Gastrocnemius medialis (tissue), 4 donors: ENCODE measurements around the gene NCOR1. TPM values are rescaled to one million over a fixed set of nuclear protein-coding genes. Genes with fewer than 3 reads are reported as not detected.

Experiments
- ATAC-seq, 2 donors: fragments of 150-250 bp; one replicate each; pipeline ENCODE4 v1.9.1; 2016
- DNase-seq, 2 donors: peaks; one replicate each; pipeline ENCODE4 v3.0.0-alpha.2; 2019
- H3K27ac ChIP-seq, 4 donors: fragments of 200-600 bp; sonication (generic); 1 replicate in 1 of 4; 2 replicates in 3 of 4; pipeline ENCODE4 v1.5.1; 2016 to 2018; ENCODE audit warnings: mild to moderate bottlenecking in 2 of 4, moderate library complexity in 1 of 4
- H3K27me3 ChIP-seq, 3 donors: fragments of 200-600 bp; sonication (generic) in 2 of 3; 1 replicate in 1 of 3; 2 replicates in 2 of 3; pipeline versions ENCODE4 v1.5.1 to v1.6.0; 2016 to 2019; ENCODE audit warnings: mild to moderate bottlenecking in 1 of 3, moderate library complexity in 1 of 3
- H3K36me3 ChIP-seq, 2 donors: fragments of 200-600 bp; sonication (generic) in 1 of 2; one replicate each; pipeline ENCODE4 v1.5.1; 2017 to 2018
- H3K4me1 ChIP-seq, 2 donors: fragments of 200-600 bp; sonication (generic) in 1 of 2; one replicate each; pipeline ENCODE4 v1.5.1; 2016 to 2017; ENCODE audit warnings: mild to moderate bottlenecking in 2 of 2
- H3K4me3 ChIP-seq, 4 donors: fragments of 200-600 bp; sonication (generic) in 3 of 4; 1 replicate in 1 of 4; 2 replicates in 3 of 4; pipeline ENCODE4 v1.5.1; 2016 to 2019; ENCODE audit warnings: mild to moderate bottlenecking in 2 of 4
- H3K9me3 ChIP-seq, 3 donors: fragments of 200-600 bp; sonication (generic) in 2 of 3; 1 replicate in 1 of 3; 2 replicates in 2 of 3; pipeline ENCODE4 v1.5.1; 2016 to 2019
- POLR2A ChIP-seq, 2 donors: fragments of 450-650 bp; IDR thresholded peaks; one replicate each; pipeline ENCODE4 v1.6.1; 2017; ENCODE audit warnings: antibody characterized with exemption in 2 of 2, mild to moderate bottlenecking in 2 of 2, moderate library complexity in 2 of 2
- in situ Hi-C, 4 donors: fragments of 200-750 bp; cut with MboI; loops; one replicate each; pipeline versions ENCODE4 v1.15.0 to v1.8.0; 2017; ENCODE audit warnings: low sequenced_read_pairs in 4 of 4
- intact Hi-C: fragments of 100-400 bp; cut with DNase I; formaldehyde crosslinking; loops from one replicate; pipeline ENCODE4 v1.15.1; 2023; ENCODE audit warnings: low total_unique reads
- total RNA-seq, 4 donors: library from RNA; depleted of rRNA; stranded (reverse); fragments of >200 nt; gene quantifications; one replicate each; pipeline versions ENCODE4 v1.1.0 to v1.2.3, GENCODE V29; 2016
- TF ChIP-seq, protein P1 (sequence below), 5 experiments: fragments of 450-650 bp in 3 of 5; fragments of 200-600 bp in 2 of 5; sonication (generic) in 2 of 5; IDR thresholded peaks in 4 of 5; conservative IDR thresholded peaks in 1 of 5; 1 replicate in 4 of 5; 2 replicates in 1 of 5; pipeline ENCODE4 v1.5.1; 2016 to 2019; ENCODE audit warnings: antibody characterized with exemption in 5 of 5, mild to moderate bottlenecking in 3 of 5, moderate library complexity in 3 of 5

Gene NCOR1
- total RNA-seq, 4 donors from 2014 or later: 122 to 152 (median 132) TPM

DNA sequence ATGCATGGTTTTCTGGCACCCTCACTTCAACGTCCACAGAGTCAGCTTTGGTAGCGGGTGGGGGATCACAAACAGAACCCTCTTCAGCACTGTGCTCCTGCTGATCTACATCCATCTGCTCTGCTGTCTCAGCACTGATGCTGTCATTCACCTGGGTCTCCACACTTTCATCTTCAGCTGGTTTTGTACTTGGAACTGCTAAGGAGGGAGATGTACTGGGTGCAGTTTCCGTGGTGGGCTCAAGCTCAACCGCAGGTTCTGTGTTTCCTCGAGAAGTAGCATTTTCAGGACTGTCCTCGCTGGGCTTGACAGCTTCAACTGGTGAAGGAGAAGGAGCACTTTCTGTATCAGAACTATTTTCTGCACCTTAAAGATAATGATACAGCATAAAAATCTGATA is 113.9 kb downstream of the NCOR1 start:
- no peak for TF ChIP-seq POLR2A (IDR thresholded peaks at IDR 0.05)
- TF ChIP-seq, protein P1, sequence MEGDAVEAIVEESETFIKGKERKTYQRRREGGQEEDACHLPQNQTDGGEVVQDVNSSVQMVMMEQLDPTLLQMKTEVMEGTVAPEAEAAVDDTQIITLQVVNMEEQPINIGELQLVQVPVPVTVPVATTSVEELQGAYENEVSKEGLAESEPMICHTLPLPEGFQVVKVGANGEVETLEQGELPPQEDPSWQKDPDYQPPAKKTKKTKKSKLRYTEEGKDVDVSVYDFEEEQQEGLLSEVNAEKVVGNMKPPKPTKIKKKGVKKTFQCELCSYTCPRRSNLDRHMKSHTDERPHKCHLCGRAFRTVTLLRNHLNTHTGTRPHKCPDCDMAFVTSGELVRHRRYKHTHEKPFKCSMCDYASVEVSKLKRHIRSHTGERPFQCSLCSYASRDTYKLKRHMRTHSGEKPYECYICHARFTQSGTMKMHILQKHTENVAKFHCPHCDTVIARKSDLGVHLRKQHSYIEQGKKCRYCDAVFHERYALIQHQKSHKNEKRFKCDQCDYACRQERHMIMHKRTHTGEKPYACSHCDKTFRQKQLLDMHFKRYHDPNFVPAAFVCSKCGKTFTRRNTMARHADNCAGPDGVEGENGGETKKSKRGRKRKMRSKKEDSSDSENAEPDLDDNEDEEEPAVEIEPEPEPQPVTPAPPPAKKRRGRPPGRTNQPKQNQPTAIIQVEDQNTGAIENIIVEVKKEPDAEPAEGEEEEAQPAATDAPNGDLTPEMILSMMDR (IDR thresholded peaks at IDR 0.05 in 4 of 5, conservative IDR thresholded peaks at IDR 0.05 in 1 of 5): no peak
- ATAC-seq: no peak
- Histone ChIP-seq H3K9me3 (no peaks in the 10 kb centered on the region), H3K4me1 (peaks cover 0 to 8% of the 10 kb centered on the region in 2 donors), H3K36me3 (peaks cover 0 to 43% of the 10 kb centered on the region in 2 donors), H3K27me3 (no peaks in the 10 kb centered on the region), H3K4me3 (no peak overlapping the region), H3K27ac (no peak overlapping the region)
- intact Hi-C loops: no loop called here
- no peak for DNase-seq
- in situ Hi-C loops: no loop called here

- peaks cover 0 to 43% of the 10 kb centered on the region in 2 donors for H3K36me3 ChIP-seq
Observed at GRCh38 chr17:16100737-16101400, 114.5 kb downstream of the NCOR1 start.

DNA sequence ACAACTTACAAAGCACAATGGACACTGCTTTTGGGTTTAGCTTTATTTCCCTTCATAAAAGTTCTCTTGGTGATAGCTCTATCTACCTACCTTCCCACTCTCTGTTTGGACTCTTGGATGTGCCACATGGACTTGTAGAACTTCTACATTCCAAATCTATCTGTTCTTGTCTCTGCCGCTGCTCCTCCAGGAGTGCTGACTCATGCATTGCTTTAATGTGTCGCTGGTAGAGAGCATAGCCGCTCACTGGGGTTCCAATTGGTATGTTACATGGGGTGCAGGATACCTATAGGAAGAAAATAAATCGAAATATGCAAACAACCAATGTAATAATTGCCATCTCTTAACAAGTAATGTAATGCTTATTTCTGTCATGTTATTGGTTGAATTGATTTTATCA is 123.6 kb downstream of the NCOR1 start:
- H3K9me3 ChIP-seq: no peaks in the 10 kb centered on the region
- H3K36me3 ChIP-seq: peaks cover 0 to 15% of the 10 kb centered on the region in 2 donors
- ATAC-seq: no peak
- no peak overlapping the region for H3K27ac ChIP-seq
- no peak for DNase-seq
- no peak for TF ChIP-seq POLR2A (IDR thresholded peaks at IDR 0.05)
- TF ChIP-seq, protein P1 (IDR thresholded peaks at IDR 0.05 in 4 of 5, conservative IDR thresholded peaks at IDR 0.05 in 1 of 5): no peak
- peaks cover 5 to 8% of the 10 kb centered on the region in 2 donors for H3K4me1 ChIP-seq
- no peaks in the 10 kb centered on the region for H3K27me3 ChIP-seq
- no peak overlapping the region for H3K4me3 ChIP-seq
- in situ Hi-C loops: no loop called here
- intact Hi-C loops: no loop called here

More at GRCh38 chr17:16100737-16101400, 114.5 kb downstream of the NCOR1 start:
- H3K9me3 ChIP-seq: no peaks in the 10 kb centered on the region
- H3K27me3 ChIP-seq: no peaks in the 10 kb centered on the region
- intact Hi-C loops: no loop called here
- in situ Hi-C loops: no loop called here
- peaks cover 0 to 2% of the 10 kb centered on the region in 2 donors for H3K4me1 ChIP-seq
- H3K4me3 ChIP-seq: no peak overlapping the region
- no peak overlapping the region for H3K27ac ChIP-seq
- no peak for TF ChIP-seq POLR2A (IDR thresholded peaks at IDR 0.05)
- TF ChIP-seq, protein P1 (IDR thresholded peaks at IDR 0.05 in 4 of 5, conservative IDR thresholded peaks at IDR 0.05 in 1 of 5): no peak
- ATAC-seq: no peak
- DNase-seq: no peak

DNA sequence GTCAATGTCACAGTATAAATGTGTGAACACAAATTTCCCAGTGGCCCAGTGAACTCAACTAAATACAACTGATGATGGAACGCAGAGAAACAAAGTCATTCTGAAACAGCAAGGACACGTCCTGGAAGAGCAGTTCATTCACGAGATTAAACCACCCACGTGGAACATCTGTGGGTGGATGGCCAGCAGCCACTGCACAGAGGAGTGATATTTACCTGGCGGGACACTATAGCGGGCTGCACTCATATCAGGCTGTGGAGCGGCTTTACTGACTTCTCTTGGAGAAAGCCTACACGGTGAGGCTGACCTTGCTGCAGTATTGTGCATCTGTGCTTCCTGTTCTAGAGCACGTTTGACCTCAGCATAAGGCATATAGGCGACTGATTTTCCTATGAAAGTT is 128.4 kb downstream of the NCOR1 start:
- Histone ChIP-seq H3K36me3 (peaks cover 0 to 13% of the 10 kb centered on the region in 2 donors), H3K4me3 (no peak overlapping the region), H3K27me3 (no peaks in the 10 kb centered on the region), H3K27ac (no peak overlapping the region), H3K9me3 (no peaks in the 10 kb centered on the region), H3K4me1 (peaks cover 5 to 13% of the 10 kb centered on the region in 2 donors)
- no peak for ATAC-seq
- in situ Hi-C loops: no loop called here
- TF ChIP-seq, protein P1 (IDR thresholded peaks at IDR 0.05 in 4 of 5, conservative IDR thresholded peaks at IDR 0.05 in 1 of 5): no peak
- TF ChIP-seq POLR2A (IDR thresholded peaks at IDR 0.05): no peak
- DNase-seq: no peak
- intact Hi-C loops: no loop called here
